ENCODE data around the gene PARVG. TPM values are rescaled to one million over a fixed set of nuclear protein-coding genes. Genes with fewer than 3 reads are reported as not detected.

The PARVG gene
- total and polyA plus RNA-seq, 2 of the 8 experiments (the other 6 are each of a cell fraction or from before 2014, with no cell fraction given): 0.37 to 1.5 TPM

DNA sequence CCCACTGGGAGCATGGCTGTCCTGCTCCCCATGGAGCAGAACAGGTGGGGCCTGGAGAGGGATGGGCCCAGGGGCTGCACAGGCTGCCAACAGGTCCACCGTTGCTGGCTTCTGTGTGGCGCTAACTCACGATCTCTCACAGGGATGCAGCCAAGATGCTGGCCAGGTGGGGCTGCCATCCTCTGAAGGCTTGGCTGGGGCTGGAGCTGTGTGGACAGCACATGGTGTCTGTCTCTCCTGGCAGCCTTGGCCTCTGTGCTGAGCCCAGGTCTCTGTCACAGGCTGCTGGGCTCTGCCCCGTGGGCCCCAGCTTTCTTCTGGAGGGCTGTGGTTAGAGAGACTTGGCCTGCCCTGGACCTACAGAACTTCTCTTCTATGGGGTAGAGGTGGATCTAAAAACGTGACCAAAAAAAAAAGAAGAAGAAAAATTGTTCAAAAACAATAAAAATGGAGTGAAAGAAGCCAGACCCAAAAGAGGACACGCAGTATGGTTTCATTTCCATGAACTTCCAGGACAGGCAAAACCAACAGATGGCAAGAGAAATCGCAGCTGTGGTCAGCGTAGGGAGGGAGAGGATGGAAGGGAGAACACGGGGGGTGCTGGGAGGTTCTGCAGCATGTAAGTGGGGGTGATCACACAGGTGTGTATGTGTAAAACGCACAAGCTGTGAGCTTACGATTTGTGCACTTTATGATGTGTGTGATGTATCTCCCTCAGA, 12.2 kb downstream of the PARVG start:
- Histone ChIP-seq H4K20me1 (replicated peaks in 1 of 2; ENCODE audit: control insufficient read depth in 1 of 2, insufficient read depth in 2 of 2, low read length in 2 of 2) (peaks cover 0 to 5% of the 10 kb centered on the region in 2 experiments), H3K23ac (ENCODE audit: insufficient read length) (no peak overlapping the region), H2AK5ac (ENCODE audit: low read depth, low read length) (no peak overlapping the region), H2BK120ac (replicated peaks; ENCODE audit: low read depth, low read length) (peak overlapping the region; percentile 34), H3K4me1 (replicated peaks in 1 of 4; ENCODE audit: control insufficient read depth in 3 of 4, insufficient read depth in 4 of 4, low read length in 3 of 4) (peaks cover 0 to 7% (median 0%) of the 10 kb centered on the region in 4 experiments; a peak in 4 of 7 replicates), H2BK20ac (ENCODE audit: low read length) (0 out of 2 replicates have a peak overlapping the region, but pooled peaks have one; percentile 32), H3K27ac (ENCODE audit: low read depth, low read length) (no peak overlapping the region), H2BK15ac (ENCODE audit: low read length) (no peak overlapping the region), H3K4me3 (ENCODE audit: extremely low read depth in 1 of 4, insufficient read depth in 2 of 4, low read depth in 3 of 4, low read length in 4 of 4) (no peak overlapping the region), H4K5ac (ENCODE audit: insufficient read length, low read depth, low read length) (no peak overlapping the region), H3K9me3 (ENCODE audit: insufficient read depth in 2 of 2, low read depth in 1 of 2, low read length in 1 of 2) (no peaks in the 10 kb centered on the region), H3K56ac (replicated peaks; ENCODE audit: insufficient read length, low read depth, low read length) (no peak overlapping the region), H3K79me2 (ENCODE audit: control insufficient read depth in 1 of 2, insufficient read depth in 2 of 2, low read length in 2 of 2) (no peaks in the 10 kb centered on the region), H3K23me2 (ENCODE audit: low read depth, low read length) (peaks cover 8% of the 10 kb centered on the region; the same call in 1 of the 2 replicates), H4K8ac (ENCODE audit: extremely low read depth, insufficient read depth, low read length) (no peak overlapping the region; the same call in 1 of the 2 replicates), H3K79me1 (ENCODE audit: low read depth, low read length) (no peaks in the 10 kb centered on the region), H2BK5ac (ENCODE audit: low read depth, low read length) (peak overlapping the region; percentile 63; the same call in 1 of the 2 replicates), H3K4ac (replicated peaks; ENCODE audit: insufficient read length, low read depth, low read length) (no peak overlapping the region), H2BK12ac (ENCODE audit: low read depth, low read length) (no peak overlapping the region), H2AFZ (ENCODE audit: low read length) (no peak overlapping the region), H3K18ac (ENCODE audit: extremely low read depth, low read length) (0 out of 2 replicates have a peak overlapping the region, but pooled peaks have one; percentile 24), H3K4me2 (ENCODE audit: insufficient read depth in 1 of 2, low read depth in 2 of 2, low read length in 2 of 2) (no peak overlapping the region), H3K27me3 (replicated peaks in 1 of 4; ENCODE audit: control insufficient read depth in 3 of 4, extremely low read depth in 1 of 4, insufficient read depth in 3 of 4, low read length in 3 of 4) (no peaks in the 10 kb centered on the region), H3K14ac (ENCODE audit: insufficient read length) (no peak overlapping the region), H3K9ac (replicated peaks in 1 of 4; ENCODE audit: extremely low read depth in 1 of 4, low read depth in 3 of 4, low read length in 3 of 4) (no peak overlapping the region), H4K91ac (replicated peaks; ENCODE audit: insufficient read length, low read length) (peak overlapping the region; percentile 35), H3K36me3 (ENCODE audit: control insufficient read depth in 2 of 4, insufficient read depth in 4 of 4, low read length in 3 of 4) (no peaks in the 10 kb centered on the region)
- ChIA-PET CTCF (ENCODE audit: partially characterized antibody) (interaction anchor here (0.7 kb wide), 1 partner anchor 15 kb away, joined by 3 read pairs; no protein-coding TSS in a partner anchor), POLR2A (ENCODE audit: partially characterized antibody) (interaction anchor here (0.6 to 1.0 kb wide), 2 partner anchors 10 to 438 kb away, joined by 3 read pairs; no protein-coding TSS in a partner anchor)
- no peak for DNase-seq (ENCODE audit: low read depth in 1 of 2, low spot score in 2 of 2)
- WGBS, 2 experiments (ENCODE audit: extremely low coverage in 1 of 2, insufficient coverage in 1 of 2, insufficient read length in 1 of 2, insufficient replicate concordance in 2 of 2, low coverage in 1 of 2, low lambda C conversion rate in 2 of 2, missing lambda C conversion rate in 1 of 2): 87% methylated on average over 10 of the region's 11 CpGs; no CpG with 5 or more reads in 1 of the 2 experiments
- FAIRE-seq: no peak
- no peak for TF ChIP-seq BACH1 (IDR thresholded peaks at IDR 0.05; ENCODE audit: low read length)
- TF ChIP-seq MAFK (IDR thresholded peaks at IDR 0.05; ENCODE audit: low read depth, low read length): no peak
- TF ChIP-seq BCL11A (IDR thresholded peaks at IDR 0.05; ENCODE audit: low read depth in 2 of 2, low read length in 2 of 2): no peak
- no peak for TF ChIP-seq SIRT6 (IDR thresholded peaks at IDR 0.05; ENCODE audit: low read length)
- TF ChIP-seq RFX5 (IDR thresholded peaks at IDR 0.05; ENCODE audit: borderline replicate concordance, low read depth, low read length): no peak
- TF ChIP-seq CTBP2 (IDR thresholded peaks at IDR 0.05; ENCODE audit: borderline replicate concordance, insufficient read depth, insufficient read length, low read length): no peak
- TF ChIP-seq, protein P1, sequence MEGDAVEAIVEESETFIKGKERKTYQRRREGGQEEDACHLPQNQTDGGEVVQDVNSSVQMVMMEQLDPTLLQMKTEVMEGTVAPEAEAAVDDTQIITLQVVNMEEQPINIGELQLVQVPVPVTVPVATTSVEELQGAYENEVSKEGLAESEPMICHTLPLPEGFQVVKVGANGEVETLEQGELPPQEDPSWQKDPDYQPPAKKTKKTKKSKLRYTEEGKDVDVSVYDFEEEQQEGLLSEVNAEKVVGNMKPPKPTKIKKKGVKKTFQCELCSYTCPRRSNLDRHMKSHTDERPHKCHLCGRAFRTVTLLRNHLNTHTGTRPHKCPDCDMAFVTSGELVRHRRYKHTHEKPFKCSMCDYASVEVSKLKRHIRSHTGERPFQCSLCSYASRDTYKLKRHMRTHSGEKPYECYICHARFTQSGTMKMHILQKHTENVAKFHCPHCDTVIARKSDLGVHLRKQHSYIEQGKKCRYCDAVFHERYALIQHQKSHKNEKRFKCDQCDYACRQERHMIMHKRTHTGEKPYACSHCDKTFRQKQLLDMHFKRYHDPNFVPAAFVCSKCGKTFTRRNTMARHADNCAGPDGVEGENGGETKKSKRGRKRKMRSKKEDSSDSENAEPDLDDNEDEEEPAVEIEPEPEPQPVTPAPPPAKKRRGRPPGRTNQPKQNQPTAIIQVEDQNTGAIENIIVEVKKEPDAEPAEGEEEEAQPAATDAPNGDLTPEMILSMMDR (IDR thresholded peaks at IDR 0.05; ENCODE audit: control extremely low read depth in 1 of 3, insufficient read depth in 1 of 3, low read depth in 1 of 3, low read length in 3 of 3): no peak
- TF ChIP-seq TAF7 (optimal IDR thresholded peaks at IDR 0.05; ENCODE audit: borderline replicate concordance, low read depth, low read length): no peak
- no peak for TF ChIP-seq GABPA (IDR thresholded peaks at IDR 0.05; ENCODE audit: borderline replicate concordance, insufficient read depth, low read length)
- no peak for TF ChIP-seq POLR2A (IDR thresholded peaks at IDR 0.05; ENCODE audit: control extremely low read depth in 1 of 2, low read depth in 2 of 2, low read length in 2 of 2)
